ENCODE data around the gene ZBTB5. TPM values are rescaled to one million over a fixed set of nuclear protein-coding genes. Genes with fewer than 3 reads are reported as not detected.

ZBTB5 gene
- total RNA-seq, 1 experiment from 2014 or later = 9.1 TPM

- no CpG with 5 or more reads among the region's 4 CpGs for WGBS (ENCODE audit: extremely low coverage, insufficient read length, low lambda C conversion rate)
- Mint-ChIP-seq H3K9me3 (no peaks in the 10 kb centered on the region), H3K4me1 (peaks cover 19 to 25% of the 10 kb centered on the region in 2 experiments), H3K4me3 (no peak overlapping the region), H3K36me3 (ENCODE audit: insufficient read depth in 1 of 3, low read depth in 3 of 3) (peaks cover 34 to 80% (median 77%) of the 10 kb centered on the region in 3 experiments; a peak in 6 of 7 replicates), H3K27me3 (ENCODE audit: low read depth) (no peaks in the 10 kb centered on the region; the same call in 1 of the 2 replicates), H3K27ac (no peak overlapping the region; a peak in 1 of 7 replicates)
- peaks cover 2% of the 10 kb centered on the region; the same call in 1 of the 2 replicates for H3K4me1 ChIP-seq (ENCODE audit: insufficient read depth, low read length)
- no peak overlapping the region for H3K27ac ChIP-seq (ENCODE audit: insufficient read length, low read depth, low read length)
- no peak overlapping the region for H2BK15ac ChIP-seq (ENCODE audit: low read depth, low read length)
- no peaks in the 10 kb centered on the region for H3K9me3 ChIP-seq (ENCODE audit: control insufficient read depth, low read depth, low read length)
- no peak overlapping the region for H3K9ac ChIP-seq (ENCODE audit: extremely low read depth, insufficient read length, low read length)
- no peak overlapping the region for H3K56ac ChIP-seq (ENCODE audit: insufficient read length, low read depth, low read length)
- H4K20me1 ChIP-seq (ENCODE audit: control insufficient read depth, insufficient read depth, insufficient read length) = peaks cover 2% of the 10 kb centered on the region
- no peak overlapping the region for H4K8ac ChIP-seq (replicated peaks; ENCODE audit: insufficient read length, low read depth, low read length)
- no peak overlapping the region for H3K23ac ChIP-seq (ENCODE audit: insufficient read length, low read depth, low read length)
- no peak overlapping the region for H3T11ph ChIP-seq (ENCODE audit: low read length)
- H2BK12ac ChIP-seq (ENCODE audit: insufficient read length, low read depth, low read length) = no peak overlapping the region
- no peak for DNase-seq
- no peak overlapping the region for H4K91ac ChIP-seq (ENCODE audit: insufficient read length, low read depth, low read length)
- no peak overlapping the region for H3K4me2 ChIP-seq (ENCODE audit: insufficient read depth, insufficient read length, low read length)
- no peak overlapping the region for H2BK120ac ChIP-seq (ENCODE audit: low read depth, low read length, poor library complexity, severe bottlenecking)
- no peak overlapping the region for H3K18ac ChIP-seq (ENCODE audit: insufficient read length, low read depth, low read length)
- no peak overlapping the region for H2AFZ ChIP-seq (ENCODE audit: low read length)
- peaks cover 4% of the 10 kb centered on the region for H3K79me1 ChIP-seq (ENCODE audit: insufficient read depth, low read depth, low read length, poor library complexity, severe bottlenecking)
- no peaks in the 10 kb centered on the region for H3K27me3 ChIP-seq (ENCODE audit: insufficient read depth, low read length)
- H2BK20ac ChIP-seq (ENCODE audit: low read depth, low read length, poor library complexity, severe bottlenecking) = no peak overlapping the region
- peaks cover 2% of the 10 kb centered on the region; the same call in 1 of the 2 replicates for H3K79me2 ChIP-seq (ENCODE audit: insufficient read depth, low read length)
- no peaks in the 10 kb centered on the region for H3K23me2 ChIP-seq (ENCODE audit: insufficient read length, low read depth, low read length, poor library complexity, severe bottlenecking)
- no peak overlapping the region for H2BK5ac ChIP-seq (ENCODE audit: insufficient read length, low read length)
- no peak overlapping the region for H3K4ac ChIP-seq (ENCODE audit: low read depth, low read length)
- no peak for TF ChIP-seq CTCF (conservative IDR thresholded peaks at IDR 0.05)
- no peak overlapping the region for H2AK5ac ChIP-seq (ENCODE audit: insufficient read length, low read length)
- H3K14ac ChIP-seq (ENCODE audit: insufficient read depth, low read length) = no peak overlapping the region
- H4K5ac ChIP-seq (ENCODE audit: insufficient read length, low read depth, low read length) = no peak overlapping the region
Measured at GRCh38 chr9:37437621-37438020, 27.6 kb downstream of the ZBTB5 start.

All from H9 (cell line).